NCI-H1694 treated with DMSO at 0.1 percent for 48 hours (cell line): ENCODE data around the gene GCSAM.

Source experiments
- DNase-seq: peaks from one replicate; lab custom pipeline; 2025; lab: John Stamatoyannopoulos, UW

Gene GCSAM

GRCh38 chr3:112132975-112133448 lies at the start of gene GCSAM:
GCSAM (minus strand) TSS chr3:112133248; CDS start chr3:112133120, 128 bp downstream.
- no peak for DNase-seq

GRCh38 chr3:112175646-112176045 lies 42.6 kb upstream of the GCSAM start:
- no peak for DNase-seq

- no peak for DNase-seq
Observed at GRCh38 chr3:112175037-112175436, 42.0 kb upstream of the GCSAM start.

GRCh38 chr3:112171144-112171543 lies 38.1 kb upstream of the GCSAM start:
- DNase-seq: no peak

GRCh38 chr3:112170046-112170445 lies 37.0 kb upstream of the GCSAM start:
- no peak for DNase-seq

- no peak for DNase-seq
Observed at GRCh38 chr3:112167758-112168157, 34.7 kb upstream of the GCSAM start.

- DNase-seq: no peak
Observed at GRCh38 chr3:112149136-112149535, 16.1 kb upstream of the GCSAM start.

- no peak for DNase-seq
Observed at GRCh38 chr3:112143689-112144088, 10.6 kb upstream of the GCSAM start.

- DNase-seq: no peak
Observed at GRCh38 chr3:112143251-112143650, 10.2 kb upstream of the GCSAM start.

- no peak for DNase-seq
Observed at GRCh38 chr3:112141293-112141692, 8.2 kb upstream of the GCSAM start.

- DNase-seq: no peak
Observed at GRCh38 chr3:112140584-112140983, 7.5 kb upstream of the GCSAM start.

- no peak for DNase-seq
Observed at GRCh38 chr3:112138219-112138969, 5.3 kb upstream of the GCSAM start.

GRCh38 chr3:112137781-112138180 lies 4.7 kb upstream of the GCSAM start:
- DNase-seq: no peak

- DNase-seq: peak; percentile 15
Observed at GRCh38 chr3:112136959-112137693, 4.1 kb upstream of the GCSAM start.

- DNase-seq: no peak
Observed at GRCh38 chr3:112136046-112136445, 3.0 kb upstream of the GCSAM start.

GRCh38 chr3:112134335-112135124 lies 1.5 kb upstream of the GCSAM start:
- no peak for DNase-seq

- no peak for DNase-seq
Observed at GRCh38 chr3:112133626-112134334, 732 bp upstream of the GCSAM start.

- DNase-seq: no peak
Observed at GRCh38 chr3:112132554-112132953, 494 bp downstream of the GCSAM start.

- no peak for DNase-seq
Observed at GRCh38 chr3:112132088-112132487, 960 bp downstream of the GCSAM start.

GRCh38 chr3:112131111-112131510 lies 1.9 kb downstream of the GCSAM start:
- no peak for DNase-seq

GRCh38 chr3:112130638-112130993 lies 2.4 kb downstream of the GCSAM start:
- no peak for DNase-seq
